GM21381 (cell line): ENCODE data around the gene FHIT.
"Not testable (repeated sequence)": the region's sequence is repeated elsewhere in the genome, so short reads cannot be mapped to it uniquely, and the experiment has no call there.

Experiments
- ATAC-seq: cut with Tn5 transposase; IDR thresholded peaks from one replicate; pipeline ENCODE4 v1.9.1; 2021; ENCODE audit warnings: mild to moderate bottlenecking, moderate library complexity; ENCODE audit not compliant: unreplicated experiment

FHIT gene

GRCh38 chr3:60585918-60586317, 665.3 kb downstream of the FHIT start:
- ATAC-seq, result no peak

- no peak for ATAC-seq
These were observed 667.0 kb downstream of the FHIT start for GRCh38 chr3:60584250-60584649.

- ATAC-seq, result no peak
These were observed 669.0 kb downstream of the FHIT start for GRCh38 chr3:60582288-60582687.

- ATAC-seq, result no peak
These were observed 670.4 kb downstream of the FHIT start for GRCh38 chr3:60580809-60581208.

- ATAC-seq, result no peak
These were observed 671.5 kb downstream of the FHIT start for GRCh38 chr3:60579734-60580133.

- no peak for ATAC-seq
These were observed 672.3 kb downstream of the FHIT start for GRCh38 chr3:60578936-60579335.

- no peak for ATAC-seq
These were observed 673.7 kb downstream of the FHIT start for GRCh38 chr3:60577601-60578000.

GRCh38 chr3:60575718-60576272, 675.5 kb downstream of the FHIT start:
- ATAC-seq, result no peak

- no peak for ATAC-seq
These were observed 677.0 kb downstream of the FHIT start for GRCh38 chr3:60574046-60574769.

GRCh38 chr3:60573494-60573893, 677.8 kb downstream of the FHIT start:
- ATAC-seq, result no peak

- no peak for ATAC-seq
These were observed 679.7 kb downstream of the FHIT start for GRCh38 chr3:60571511-60571910.

- ATAC-seq, result no peak
These were observed 694.1 kb downstream of the FHIT start for GRCh38 chr3:60557122-60557521.

GRCh38 chr3:60555686-60556354, 695.4 kb downstream of the FHIT start:
- ATAC-seq, result peak; percentile 91

GRCh38 chr3:60553144-60553543, 698.1 kb downstream of the FHIT start:
- ATAC-seq, result no peak

GRCh38 chr3:60552581-60552980, 698.7 kb downstream of the FHIT start:
- no peak for ATAC-seq

- ATAC-seq, result no peak
These were observed 699.6 kb downstream of the FHIT start for GRCh38 chr3:60551455-60552209.

GRCh38 chr3:60549863-60550262, 701.4 kb downstream of the FHIT start:
- no peak for ATAC-seq

- ATAC-seq, result no peak
These were observed 708.3 kb downstream of the FHIT start for GRCh38 chr3:60542995-60543394.

GRCh38 chr3:60539394-60539793, 711.9 kb downstream of the FHIT start:
- not testable (repeated sequence) for ATAC-seq

- ATAC-seq, result no peak
These were observed 714.8 kb downstream of the FHIT start for GRCh38 chr3:60536420-60536819.

- ATAC-seq, result no peak
These were observed 719.5 kb downstream of the FHIT start for GRCh38 chr3:60531759-60532158.

- ATAC-seq, result no peak
These were observed 722.6 kb downstream of the FHIT start for GRCh38 chr3:60528651-60529050.
